NCI-H128 (cell line): ENCODE measurements around the gene FRG2B.
"Not testable (repeated sequence)": the region's sequence is repeated elsewhere in the genome, so short reads cannot be mapped to it uniquely, and the experiment has no call there.

Experiments used
- DNase-seq: peaks from one replicate; lab custom pipeline; 2025; ENCODE audit not compliant: unreplicated experiment; lab: John Stamatoyannopoulos, UW

The FRG2B gene

GRCh38 chr10:133600657-133601056 is 25.9 kb downstream of the FRG2B start:
- DNase-seq, result no peak

GRCh38 chr10:133599869-133600268 is 26.7 kb downstream of the FRG2B start:
- not testable (repeated sequence) for DNase-seq

DNA sequence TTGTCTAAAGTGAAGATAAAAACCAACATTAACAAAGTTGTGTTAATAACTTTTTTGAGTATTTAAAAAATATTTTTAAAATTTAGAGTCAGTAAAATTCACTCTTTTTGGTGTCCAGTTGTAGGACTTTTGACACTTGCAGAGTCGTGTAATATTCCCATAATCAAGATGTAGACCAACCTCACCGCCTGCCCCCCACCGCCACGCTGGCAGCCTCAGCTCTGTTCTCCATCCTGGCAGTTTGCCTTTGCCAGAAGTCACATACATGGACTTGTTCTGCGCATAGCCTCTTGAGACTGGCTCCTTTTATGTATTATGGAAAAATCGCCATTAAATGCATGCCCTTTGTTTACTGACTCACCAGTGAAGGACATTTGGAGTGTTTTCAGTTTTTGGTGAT is 33.9 kb downstream of the FRG2B start:
- DNase-seq, result no peak

DNA sequence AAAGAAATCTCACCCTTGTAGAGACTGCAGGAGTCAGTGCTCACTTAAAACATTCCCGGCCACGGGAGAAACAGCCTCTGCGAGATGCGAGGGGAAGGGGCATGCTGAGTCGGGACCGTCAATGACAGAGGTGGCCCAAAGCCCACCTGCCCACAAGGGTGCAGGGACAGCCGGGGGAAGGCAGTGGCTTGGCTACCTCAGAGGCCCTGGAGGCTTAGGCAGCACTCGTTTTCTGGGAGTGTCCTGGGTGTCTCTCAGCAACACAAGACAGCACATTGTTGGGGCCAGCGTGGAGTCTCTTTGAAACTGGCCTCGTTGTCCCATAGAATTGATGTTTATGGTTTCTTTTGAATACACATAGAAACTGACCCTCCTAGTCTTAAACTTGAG is 35.6 kb downstream of the FRG2B start:
- DNase-seq, result no peak

- no peak for DNase-seq
These were observed 36.2 kb downstream of the FRG2B start for GRCh38 chr10:133590226-133590969.

GRCh38 chr10:133577037-133577436 is 49.6 kb downstream of the FRG2B start:
- not testable (repeated sequence) for DNase-seq
